DOHH2 (cell line): ENCODE results near the gene USP49.

Source experiments
- CTCF ChIP-seq: fragments of 200-600 bp; sonication (generic); IDR thresholded peaks from one replicate; pipeline ENCODE4 v1.5.1; 2014; ENCODE audit warnings: antibody characterized with exemption, mild to moderate bottlenecking, low read depth, low read length; ENCODE audit not compliant: poor library complexity, severe bottlenecking
- EZH2phosphoT487 ChIP-seq: fragments of 200-600 bp; sonication (generic); IDR thresholded peaks from 2 replicates; pipeline ENCODE4 v1.6.1; 2017; ENCODE audit warnings: borderline replicate concordance, mild to moderate bottlenecking, antibody characterized with exemption, low read length, moderate library complexity, mixed read lengths

GRCh38 chr6:41914343-41914742, 19.2 kb upstream of the USP49 start:
- TF ChIP-seq CTCF (no peak), EZH2phosphoT487 (no peak)
